Breast epithelium (tissue), 3 donors: Measurements from ENCODE around the gene DDX56.
"Not testable (repeated sequence)": the region's sequence is repeated elsewhere in the genome, so short reads cannot be mapped to it uniquely, and the experiment has no call there.

Experiments used
- CTCF ChIP-seq, 3 donors: fragments of 450-650 bp; IDR thresholded peaks; one replicate each; pipeline ENCODE4 v1.5.1; 2016 to 2017; ENCODE audit warnings: antibody characterized with exemption in 3 of 3, mild to moderate bottlenecking in 3 of 3, moderate library complexity in 3 of 3
- POLR2A ChIP-seq: fragments of 450-650 bp; IDR thresholded peaks from one replicate; pipeline ENCODE4 v1.6.1; 2016; ENCODE audit warnings: antibody characterized with exemption, mild to moderate bottlenecking, moderate library complexity

DNA sequence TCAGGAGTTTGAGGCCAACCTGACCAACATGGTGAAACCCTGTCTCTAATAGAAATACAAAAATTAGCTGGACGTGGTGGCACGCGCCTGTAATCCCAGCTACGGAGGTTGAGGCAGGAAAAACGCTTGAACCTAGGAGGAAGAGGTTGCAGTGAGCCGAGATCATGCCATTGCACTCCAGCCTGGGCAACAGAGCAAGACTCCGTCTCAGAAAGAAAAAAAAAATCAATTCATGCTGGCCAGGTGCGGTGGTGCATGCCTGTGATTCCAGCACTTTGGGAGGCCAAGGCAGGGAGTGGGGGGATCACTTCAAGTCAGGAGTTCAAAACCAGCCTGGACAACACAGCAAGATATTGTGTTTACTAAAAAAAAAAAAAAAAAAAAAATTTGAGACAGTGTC, 23.5 kb upstream of the DDX56 start:
- TF ChIP-seq CTCF (IDR thresholded peaks at IDR 0.05); POLR2A: not testable (repeated sequence)
